ENCODE data around the gene VTI1A.

DNA sequence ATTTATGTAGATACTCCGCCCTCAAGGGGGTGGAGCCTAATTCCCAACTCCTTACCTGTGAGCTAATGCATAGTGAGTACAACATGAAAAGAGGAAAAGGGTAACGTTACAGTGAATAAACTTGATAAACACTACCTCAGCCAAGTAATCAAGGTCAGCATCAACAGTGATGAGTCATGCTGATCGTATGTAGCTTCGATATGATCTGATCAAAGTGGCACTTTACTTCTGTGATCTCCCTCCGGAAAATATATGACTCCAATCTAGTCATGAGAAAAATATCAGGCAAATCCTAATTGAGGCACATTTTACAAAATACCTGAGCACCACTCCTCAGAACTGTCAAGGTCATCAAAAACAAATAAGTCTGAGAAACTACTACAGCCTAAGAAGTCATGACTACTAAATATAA is 70.4 kb downstream of the VTI1A start:
- TF ChIP-seq, protein P1, sequence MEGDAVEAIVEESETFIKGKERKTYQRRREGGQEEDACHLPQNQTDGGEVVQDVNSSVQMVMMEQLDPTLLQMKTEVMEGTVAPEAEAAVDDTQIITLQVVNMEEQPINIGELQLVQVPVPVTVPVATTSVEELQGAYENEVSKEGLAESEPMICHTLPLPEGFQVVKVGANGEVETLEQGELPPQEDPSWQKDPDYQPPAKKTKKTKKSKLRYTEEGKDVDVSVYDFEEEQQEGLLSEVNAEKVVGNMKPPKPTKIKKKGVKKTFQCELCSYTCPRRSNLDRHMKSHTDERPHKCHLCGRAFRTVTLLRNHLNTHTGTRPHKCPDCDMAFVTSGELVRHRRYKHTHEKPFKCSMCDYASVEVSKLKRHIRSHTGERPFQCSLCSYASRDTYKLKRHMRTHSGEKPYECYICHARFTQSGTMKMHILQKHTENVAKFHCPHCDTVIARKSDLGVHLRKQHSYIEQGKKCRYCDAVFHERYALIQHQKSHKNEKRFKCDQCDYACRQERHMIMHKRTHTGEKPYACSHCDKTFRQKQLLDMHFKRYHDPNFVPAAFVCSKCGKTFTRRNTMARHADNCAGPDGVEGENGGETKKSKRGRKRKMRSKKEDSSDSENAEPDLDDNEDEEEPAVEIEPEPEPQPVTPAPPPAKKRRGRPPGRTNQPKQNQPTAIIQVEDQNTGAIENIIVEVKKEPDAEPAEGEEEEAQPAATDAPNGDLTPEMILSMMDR (IDR thresholded peaks at IDR 0.05) = no peak
- TF ChIP-seq POLR2A (IDR thresholded peaks at IDR 0.05) = no peak
- no peak for TF ChIP-seq POLR2AphosphoS5 (IDR thresholded peaks at IDR 0.05)

All from sigmoid colon (tissue), 4 donors.